Osteocyte (in vitro differentiated cells): Measurements from ENCODE around the gene FAM98A. TPM values are rescaled to one million over a fixed set of nuclear protein-coding genes. Genes with fewer than 3 reads are reported as not detected.

Experiments used
- DNase-seq: peaks from one replicate; pipeline ENCODE4 v3.0.0; 2021; ENCODE audit warnings: mixed read lengths; ENCODE audit not compliant: unreplicated experiment; ENCODE audit errors: extremely low spot score
- H3K27ac Mint-ChIP-seq: one replicate; pipeline ENCODE4 v1.8.0; 2021; ENCODE audit warnings: mild to moderate bottlenecking, mixed read lengths; ENCODE audit not compliant: unreplicated experiment
- H3K27me3 Mint-ChIP-seq: one replicate; pipeline ENCODE4 v1.8.0; 2021; ENCODE audit warnings: mixed read lengths; ENCODE audit not compliant: unreplicated experiment
- H3K36me3 Mint-ChIP-seq: one replicate; pipeline ENCODE4 v1.8.0; 2021; ENCODE audit warnings: mixed read lengths; ENCODE audit not compliant: unreplicated experiment
- H3K4me1 Mint-ChIP-seq: one replicate; pipeline ENCODE4 v1.8.0; 2021; ENCODE audit warnings: mixed read lengths; ENCODE audit not compliant: unreplicated experiment
- H3K4me3 Mint-ChIP-seq: one replicate; pipeline ENCODE4 v1.8.0; 2021; ENCODE audit warnings: mild to moderate bottlenecking, moderate library complexity, mixed read lengths; ENCODE audit not compliant: unreplicated experiment
- H3K9me3 Mint-ChIP-seq: one replicate; pipeline ENCODE4 v1.8.0; 2021; ENCODE audit warnings: mixed read lengths; ENCODE audit not compliant: unreplicated experiment
- CTCF ChIP-seq: fragments of 200-600 bp; sonication (generic); IDR thresholded peaks from 2 replicates; pipeline ENCODE4 v1.5.0; 2021; ENCODE audit warnings: antibody characterized with exemption, mild to moderate bottlenecking, moderate library complexity
- total RNA-seq: library from RNA; stranded (reverse); gene quantifications from 2 replicates; pipeline ENCODE4 v1.2.1, GENCODE V29; 2021

FAM98A gene
- total RNA-seq, 1 donor from 2014 or later, result 66.8 TPM

DNA sequence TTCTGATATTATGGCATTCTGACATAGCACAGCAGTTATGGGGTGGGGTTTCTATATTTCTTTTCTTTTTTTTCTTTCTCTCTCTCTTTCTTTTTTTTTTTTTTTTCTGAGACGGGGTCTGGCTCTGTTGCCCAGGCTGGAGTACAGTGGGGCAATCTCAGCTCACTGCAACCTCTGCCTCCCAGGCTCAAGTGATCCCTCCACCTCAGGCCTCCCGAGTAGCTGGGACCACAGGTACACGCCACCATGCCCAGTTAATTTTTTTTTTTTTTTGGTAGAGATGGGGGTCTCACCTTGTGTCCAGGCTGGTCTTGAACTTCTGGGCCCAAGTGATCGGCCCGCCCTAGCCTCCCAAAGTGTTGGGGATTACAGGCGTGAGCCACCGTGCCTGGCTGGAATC lies 7.5 kb upstream of the FAM98A start:
- no peak for TF ChIP-seq CTCF
- H3K4me1 Mint-ChIP-seq, result peaks cover 9% of the 10 kb centered on the region
- no peak for DNase-seq
- no peak overlapping the region for H3K27ac Mint-ChIP-seq
- H3K4me3 Mint-ChIP-seq, result no peak overlapping the region
- H3K36me3 Mint-ChIP-seq, result no peaks in the 10 kb centered on the region
- H3K27me3 Mint-ChIP-seq, result no peaks in the 10 kb centered on the region
- H3K9me3 Mint-ChIP-seq, result no peaks in the 10 kb centered on the region

DNA sequence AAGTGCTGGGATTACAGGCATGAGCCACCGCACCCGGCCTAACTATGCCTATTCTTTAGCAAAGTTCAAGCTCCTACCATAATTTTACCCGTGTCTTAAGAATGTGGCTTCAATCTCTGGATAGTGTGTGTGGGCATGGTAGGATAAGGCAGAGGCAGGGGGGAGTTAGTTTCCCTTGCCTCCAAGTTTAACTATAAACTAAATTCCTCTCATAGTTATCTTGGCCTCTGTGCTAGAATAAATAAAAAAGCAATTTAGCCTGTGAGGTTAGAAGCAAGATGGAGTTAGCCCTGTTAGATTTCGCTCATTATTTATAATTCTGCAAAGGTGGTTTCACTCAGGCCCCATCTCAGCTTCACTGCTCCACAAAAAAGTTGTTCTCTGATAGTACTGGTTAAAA lies 7.0 kb upstream of the FAM98A start:
- H3K9me3 Mint-ChIP-seq, result no peaks in the 10 kb centered on the region
- peaks cover 9% of the 10 kb centered on the region for H3K4me1 Mint-ChIP-seq
- no peak overlapping the region for H3K4me3 Mint-ChIP-seq
- TF ChIP-seq CTCF, result no peak
- no peaks in the 10 kb centered on the region for H3K36me3 Mint-ChIP-seq
- no peaks in the 10 kb centered on the region for H3K27me3 Mint-ChIP-seq
- DNase-seq, result no peak
- no peak overlapping the region for H3K27ac Mint-ChIP-seq

DNA sequence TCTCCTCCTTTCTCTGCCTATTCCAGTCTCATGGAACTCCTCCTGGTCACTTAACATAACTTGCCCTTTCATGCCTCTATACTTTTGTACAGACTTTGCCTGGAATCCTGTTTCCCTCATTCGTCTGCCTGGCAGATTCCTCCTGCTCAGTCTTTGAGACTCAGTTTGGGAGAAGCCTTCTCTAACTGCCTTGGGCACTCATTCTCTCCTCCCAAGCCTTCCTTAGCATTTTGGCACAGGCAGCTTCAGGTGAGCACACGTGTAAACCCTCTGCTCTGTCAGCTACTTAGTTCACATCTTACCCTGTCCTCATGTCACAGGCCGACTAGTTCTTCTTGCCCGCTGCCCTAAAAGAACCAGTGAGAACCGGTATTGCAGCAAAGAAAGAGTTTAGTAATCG lies 6.0 kb upstream of the FAM98A start:
- TF ChIP-seq CTCF, result no peak
- Mint-ChIP-seq H3K27ac (no peak overlapping the region), H3K4me3 (no peak overlapping the region)

DNA sequence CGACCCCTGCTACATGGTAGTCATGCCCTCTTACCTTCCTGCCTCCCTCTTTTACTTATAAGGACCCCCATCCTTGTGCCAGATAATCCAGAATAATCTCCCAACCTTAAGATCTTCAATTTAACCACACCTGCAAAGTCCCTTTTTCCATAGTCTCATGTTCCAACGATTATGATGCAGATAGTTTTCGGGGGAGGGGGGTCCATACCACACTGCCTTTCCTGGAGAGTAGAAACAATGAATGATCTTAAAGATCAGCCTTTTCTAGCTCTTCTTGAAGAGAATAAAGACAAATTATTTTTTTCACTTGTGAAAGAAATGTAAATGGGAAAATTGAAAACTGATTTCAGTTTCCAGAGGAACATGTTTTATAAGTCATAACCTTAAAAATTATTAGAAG lies 4.3 kb upstream of the FAM98A start:
- Mint-ChIP-seq H3K27ac (no peak overlapping the region), H3K4me1 (peaks cover 16% of the 10 kb centered on the region), H3K9me3 (no peaks in the 10 kb centered on the region), H3K36me3 (no peaks in the 10 kb centered on the region), H3K4me3 (no peak overlapping the region), H3K27me3 (no peaks in the 10 kb centered on the region)
- DNase-seq, result no peak
- no peak for TF ChIP-seq CTCF

More for the DNA sequence above, 6.0 kb upstream of the FAM98A start:
- Mint-ChIP-seq H3K27me3 (no peaks in the 10 kb centered on the region), H3K4me1 (peaks cover 9% of the 10 kb centered on the region), H3K36me3 (no peaks in the 10 kb centered on the region), H3K9me3 (no peaks in the 10 kb centered on the region)
- DNase-seq, result no peak

GRCh38 chr2:33602201-33602830 lies 3.2 kb upstream of the FAM98A start:
- no peak overlapping the region for H3K27ac Mint-ChIP-seq
- H3K4me3 Mint-ChIP-seq, result no peak overlapping the region
- H3K9me3 Mint-ChIP-seq, result no peaks in the 10 kb centered on the region
- no peaks in the 10 kb centered on the region for H3K36me3 Mint-ChIP-seq
- peaks cover 23% of the 10 kb centered on the region for H3K4me1 Mint-ChIP-seq
- no peaks in the 10 kb centered on the region for H3K27me3 Mint-ChIP-seq
- DNase-seq, result no peak
- TF ChIP-seq CTCF, result no peak
